Sigmoid colon (tissue), 7 donors: Measurements from ENCODE around the gene ALS2CL. TPM values are rescaled to one million over a fixed set of nuclear protein-coding genes. Genes with fewer than 3 reads are reported as not detected.

Experiments
- DNase-seq: peaks from one replicate; pipeline ENCODE4 v3.0.0-alpha.2; 2019
- H3K27ac ChIP-seq, 4 donors: fragments of 200-600 bp; sonication (generic); one replicate each; pipeline ENCODE4 v1.5.1; 2016 to 2019; ENCODE audit warnings: mild to moderate bottlenecking in 1 of 4
- H3K27me3 ChIP-seq, 3 donors: fragments of 200-600 bp; sonication (generic); one replicate each; pipeline ENCODE4 v1.5.1; 2019; ENCODE audit warnings: mild to moderate bottlenecking in 1 of 3
- H3K36me3 ChIP-seq, 4 donors: fragments of 200-600 bp; sonication (generic); one replicate each; pipeline ENCODE4 v1.5.1; 2016 to 2019
- H3K4me1 ChIP-seq, 4 donors: fragments of 200-600 bp; sonication (generic); one replicate each; pipeline ENCODE4 v1.5.1; 2017 to 2019
- H3K4me3 ChIP-seq, 4 donors: fragments of 200-600 bp; sonication (generic); one replicate each; pipeline ENCODE4 v1.5.1; 2017 to 2019; ENCODE audit warnings: mild to moderate bottlenecking in 2 of 4, moderate library complexity in 1 of 4
- H3K9me3 ChIP-seq, 4 donors: fragments of 200-600 bp in 3 of 4; sonication (generic) in 3 of 4; one replicate each; pipeline versions ENCODE4 v1.5.1 to v1.6.1; 2013 to 2019
- CTCF ChIP-seq, 4 experiments: fragments of 450-650 bp in 3 of 4; fragments of 200-600 bp in 1 of 4; IDR thresholded peaks; one replicate each; pipeline ENCODE4 v1.5.1; 2016 to 2019; ENCODE audit warnings: antibody characterized with exemption in 4 of 4, mild to moderate bottlenecking in 3 of 4, moderate library complexity in 2 of 4
- EP300 ChIP-seq, 4 donors: sonication (generic); formaldehyde crosslinking; IDR thresholded peaks; one replicate each; pipeline ENCODE4 v1.6.1; 2017; ENCODE audit warnings: antibody characterized with exemption in 4 of 4
- POLR2A ChIP-seq, 2 donors: fragments of 450-650 bp; IDR thresholded peaks; one replicate each; pipeline ENCODE4 v1.6.1; 2016; ENCODE audit warnings: antibody characterized with exemption in 2 of 2, mild to moderate bottlenecking in 2 of 2, moderate library complexity in 2 of 2
- POLR2AphosphoS5 ChIP-seq, 4 donors: sonication (generic); formaldehyde crosslinking; IDR thresholded peaks; one replicate each; pipeline ENCODE4 v1.6.1; 2017; ENCODE audit warnings: antibody characterized with exemption in 4 of 4
- WGBS, 2 donors: extraction: QIAGEN DNeasy Blood & Tissue Kit; methylation state at CpG; one replicate each; pipeline ENCODE4 v1.1.7; 2013; 5-methylcytosine and 5-hydroxymethylcytosine counted together
- intact Hi-C: fragments of 100-400 bp; cut with DNase I; formaldehyde crosslinking; loops from one replicate; pipeline ENCODE4 v1.15.1; 2023
- polyA plus RNA-seq, 3 donors: library from polyadenylated mRNA; stranded (reverse); fragments of 200-250 nt; gene quantifications; one replicate each; pipeline ENCODE4 v1.2.3, GENCODE V29; 2013
- total RNA-seq, 4 donors: library from RNA; depleted of rRNA; stranded (reverse); fragments of >200 nt; gene quantifications; one replicate each; pipeline ENCODE4 v1.1.0, GENCODE V29; 2016
- donor health status: healthy with polysubstance abuse.
- donor health status: Bipolar disorder and iron deficiency.
- donor health status: healthy.

ALS2CL gene
- total and polyA plus RNA-seq, 7 donors, result 3.9 to 35.0 (median 5.4) TPM

GRCh38 chr3:46680298-46680826 is 13.1 kb downstream of the ALS2CL start:
- 91 to 93% methylated on average over 9 of the region's 9 CpGs for WGBS, 2 donors
- Histone ChIP-seq H3K4me1 (no peaks in the 10 kb centered on the region), H3K27ac (no peak overlapping the region), H3K9me3 (no peaks in the 10 kb centered on the region), H3K36me3 (no peaks in the 10 kb centered on the region), H3K27me3 (no peaks in the 10 kb centered on the region), H3K4me3 (no peak overlapping the region)
- intact Hi-C loops, result no loop called here
- DNase-seq, result peak; percentile 60
- no peak for TF ChIP-seq POLR2AphosphoS5 (IDR thresholded peaks at IDR 0.05)
- no peak for TF ChIP-seq CTCF (IDR thresholded peaks at IDR 0.05)
- no peak for TF ChIP-seq EP300 (IDR thresholded peaks at IDR 0.05)
- TF ChIP-seq POLR2A (IDR thresholded peaks at IDR 0.05), result no peak

- no peak overlapping the region for H3K27ac ChIP-seq
- intact Hi-C loops, result no loop called here
- H3K36me3 ChIP-seq, result no peaks in the 10 kb centered on the region
- H3K4me3 ChIP-seq, result no peak overlapping the region
- no peaks in the 10 kb centered on the region for H3K4me1 ChIP-seq
- no peak for DNase-seq
- no peaks in the 10 kb centered on the region for H3K9me3 ChIP-seq
- no peaks in the 10 kb centered on the region for H3K27me3 ChIP-seq
- 87% methylated on average over 5 of the region's 5 CpGs for WGBS, 2 donors
- no peak for TF ChIP-seq POLR2A (IDR thresholded peaks at IDR 0.05)
These were observed 13.8 kb downstream of the ALS2CL start for GRCh38 chr3:46679681-46680080.

GRCh38 chr3:46678280-46678679 is 15.2 kb downstream of the ALS2CL start:
- no peak overlapping the region for H3K27ac ChIP-seq
- no peaks in the 10 kb centered on the region for H3K9me3 ChIP-seq
- no peaks in the 10 kb centered on the region for H3K27me3 ChIP-seq
- H3K36me3 ChIP-seq, result no peaks in the 10 kb centered on the region
- H3K4me3 ChIP-seq, result no peak overlapping the region
- no peaks in the 10 kb centered on the region for H3K4me1 ChIP-seq
- DNase-seq, result no peak
- TF ChIP-seq POLR2A (IDR thresholded peaks at IDR 0.05) (no peak), CTCF (IDR thresholded peaks at IDR 0.05) (no peak), EP300 (IDR thresholded peaks at IDR 0.05) (no peak), POLR2AphosphoS5 (IDR thresholded peaks at IDR 0.05) (no peak)
- 94 to 96% methylated on average over 6 of the region's 6 CpGs for WGBS, 2 donors
- intact Hi-C loops, result no loop called here

- H3K27me3 ChIP-seq, result no peaks in the 10 kb centered on the region
- intact Hi-C loops, result no loop called here
- no peaks in the 10 kb centered on the region for H3K4me1 ChIP-seq
- peak; percentile 64 for DNase-seq
- H3K27ac ChIP-seq, result no peak overlapping the region
- 77 to 80% methylated on average over 6 of the region's 6 CpGs for WGBS, 2 donors
- TF ChIP-seq EP300 (IDR thresholded peaks at IDR 0.05), result no peak
- TF ChIP-seq POLR2A (IDR thresholded peaks at IDR 0.05), result no peak
- TF ChIP-seq CTCF (IDR thresholded peaks at IDR 0.05), result no peak
- TF ChIP-seq POLR2AphosphoS5 (IDR thresholded peaks at IDR 0.05), result no peak
- no peaks in the 10 kb centered on the region for H3K9me3 ChIP-seq
- no peak overlapping the region for H3K4me3 ChIP-seq
- no peaks in the 10 kb centered on the region for H3K36me3 ChIP-seq
These were observed 16.1 kb downstream of the ALS2CL start for GRCh38 chr3:46677411-46677726.

GRCh38 chr3:46676601-46677410 is 16.7 kb downstream of the ALS2CL start:
- Histone ChIP-seq H3K4me1 (no peaks in the 10 kb centered on the region), H3K27ac (no peak overlapping the region), H3K36me3 (no peaks in the 10 kb centered on the region), H3K4me3 (no peak overlapping the region), H3K9me3 (no peaks in the 10 kb centered on the region), H3K27me3 (no peaks in the 10 kb centered on the region)
- intact Hi-C loops, result no loop called here
- no peak for TF ChIP-seq EP300 (IDR thresholded peaks at IDR 0.05)
- no peak for TF ChIP-seq POLR2AphosphoS5 (IDR thresholded peaks at IDR 0.05)
- no peak for TF ChIP-seq POLR2A (IDR thresholded peaks at IDR 0.05)
- WGBS, 2 donors, result 82 to 84% methylated on average over 16 of the region's 16 CpGs
- DNase-seq, result peak; percentile 61
